ENCODE data around the gene PSMD13. TPM values are rescaled to one million over a fixed set of nuclear protein-coding genes. Genes with fewer than 3 reads are reported as not detected.
A peak's percentile ranks its signal among the peaks of the same experiment; 100 is the strongest.

The PSMD13 gene
- total RNA-seq, 1 donor from 2014 or later = 137 TPM

DNA sequence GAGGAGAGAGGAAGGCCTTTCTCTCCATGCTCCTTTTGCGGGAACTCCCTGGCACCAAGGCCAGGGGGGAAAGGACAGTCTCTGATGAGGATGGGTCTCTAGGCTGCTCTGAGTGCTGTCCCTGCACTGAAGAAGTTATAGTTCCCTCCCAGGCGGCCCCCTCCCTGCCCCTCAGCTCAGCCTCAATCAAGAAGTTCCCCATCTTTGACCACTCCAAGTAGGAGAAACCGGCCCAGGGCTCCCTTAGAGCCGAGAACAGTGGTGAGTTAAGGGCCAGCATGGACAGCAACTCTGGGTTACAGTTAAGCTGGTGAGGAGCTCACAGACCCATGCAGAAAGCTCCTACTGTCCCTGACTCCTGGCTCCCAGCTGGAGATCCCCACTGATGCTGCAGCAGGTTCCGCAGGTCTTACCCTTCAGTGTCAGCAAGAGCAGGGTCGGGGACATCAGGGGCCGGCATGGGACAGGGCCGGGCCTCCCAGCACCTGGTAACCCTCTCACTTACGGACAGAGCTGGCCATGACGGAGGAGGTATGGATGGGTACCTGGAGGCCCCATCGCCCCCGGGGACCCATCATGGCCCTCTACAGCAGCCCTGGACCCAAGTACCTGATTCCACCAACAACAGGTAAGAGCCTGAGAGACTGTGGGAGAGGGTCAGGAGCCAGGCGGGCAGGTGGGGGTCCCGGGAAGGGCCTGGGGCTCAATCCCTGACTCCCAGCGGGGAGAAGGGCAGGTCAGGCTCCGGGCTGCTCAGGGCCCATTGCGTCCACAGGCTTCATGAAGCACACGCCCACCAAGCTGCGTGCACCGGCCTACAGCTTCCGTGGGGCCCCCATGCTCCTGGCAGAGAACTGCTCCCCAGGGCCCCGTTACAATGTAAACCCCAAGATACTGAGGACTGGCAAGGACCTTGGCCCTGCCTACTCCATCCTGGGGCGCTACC, 39.7 kb upstream of the PSMD13 start:
- no peak for FAIRE-seq
- Histone ChIP-seq H3K9me3 (ENCODE audit: insufficient read depth, low read depth, low read length) (no peaks in the 10 kb centered on the region), H2AFZ (ENCODE audit: low read depth, low read length) (no peak overlapping the region), H3K4me3 (ENCODE audit: insufficient read depth, low read depth, low read length) (no peak overlapping the region), H3K4me2 (ENCODE audit: low read length) (no peak overlapping the region), H3K4me1 (ENCODE audit: insufficient read depth, low read length) (no peaks in the 10 kb centered on the region), H3K27me3 (ENCODE audit: insufficient read depth, low read length) (no peaks in the 10 kb centered on the region), H3K9ac (ENCODE audit: low read length) (no peak overlapping the region), H3K36me3 (ENCODE audit: insufficient read depth, low read length) (no peaks in the 10 kb centered on the region), H3K27ac (ENCODE audit: low read depth, low read length) (no peak overlapping the region), H4K20me1 (ENCODE audit: insufficient read depth, low read length) (peaks cover 25% of the 10 kb centered on the region), H3K79me2 (ENCODE audit: insufficient read depth, low read length) (no peaks in the 10 kb centered on the region)
- Mint-ChIP-seq H3K4me1 (ENCODE audit: low read depth, unreplicated experiment) (no peaks in the 10 kb centered on the region), H3K4me3 (ENCODE audit: unreplicated experiment) (no peak overlapping the region), H3K27me3 (ENCODE audit: low read depth, unreplicated experiment) (peaks cover 3% of the 10 kb centered on the region), H3K27ac (ENCODE audit: unreplicated experiment) (no peak overlapping the region), H3K36me3 (ENCODE audit: low read depth, unreplicated experiment) (no peaks in the 10 kb centered on the region), H3K9me3 (ENCODE audit: unreplicated experiment) (no peaks in the 10 kb centered on the region)
- no peak for TF ChIP-seq EZH2 (IDR thresholded peaks at IDR 0.05; ENCODE audit: insufficient read depth, low read length)
- TF ChIP-seq, protein P1, sequence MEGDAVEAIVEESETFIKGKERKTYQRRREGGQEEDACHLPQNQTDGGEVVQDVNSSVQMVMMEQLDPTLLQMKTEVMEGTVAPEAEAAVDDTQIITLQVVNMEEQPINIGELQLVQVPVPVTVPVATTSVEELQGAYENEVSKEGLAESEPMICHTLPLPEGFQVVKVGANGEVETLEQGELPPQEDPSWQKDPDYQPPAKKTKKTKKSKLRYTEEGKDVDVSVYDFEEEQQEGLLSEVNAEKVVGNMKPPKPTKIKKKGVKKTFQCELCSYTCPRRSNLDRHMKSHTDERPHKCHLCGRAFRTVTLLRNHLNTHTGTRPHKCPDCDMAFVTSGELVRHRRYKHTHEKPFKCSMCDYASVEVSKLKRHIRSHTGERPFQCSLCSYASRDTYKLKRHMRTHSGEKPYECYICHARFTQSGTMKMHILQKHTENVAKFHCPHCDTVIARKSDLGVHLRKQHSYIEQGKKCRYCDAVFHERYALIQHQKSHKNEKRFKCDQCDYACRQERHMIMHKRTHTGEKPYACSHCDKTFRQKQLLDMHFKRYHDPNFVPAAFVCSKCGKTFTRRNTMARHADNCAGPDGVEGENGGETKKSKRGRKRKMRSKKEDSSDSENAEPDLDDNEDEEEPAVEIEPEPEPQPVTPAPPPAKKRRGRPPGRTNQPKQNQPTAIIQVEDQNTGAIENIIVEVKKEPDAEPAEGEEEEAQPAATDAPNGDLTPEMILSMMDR (IDR thresholded peaks at IDR 0.05; ENCODE audit: insufficient read depth, low read depth, low read length) = no peak
- DNase-seq (ENCODE audit: low read depth) = no peak

DNA sequence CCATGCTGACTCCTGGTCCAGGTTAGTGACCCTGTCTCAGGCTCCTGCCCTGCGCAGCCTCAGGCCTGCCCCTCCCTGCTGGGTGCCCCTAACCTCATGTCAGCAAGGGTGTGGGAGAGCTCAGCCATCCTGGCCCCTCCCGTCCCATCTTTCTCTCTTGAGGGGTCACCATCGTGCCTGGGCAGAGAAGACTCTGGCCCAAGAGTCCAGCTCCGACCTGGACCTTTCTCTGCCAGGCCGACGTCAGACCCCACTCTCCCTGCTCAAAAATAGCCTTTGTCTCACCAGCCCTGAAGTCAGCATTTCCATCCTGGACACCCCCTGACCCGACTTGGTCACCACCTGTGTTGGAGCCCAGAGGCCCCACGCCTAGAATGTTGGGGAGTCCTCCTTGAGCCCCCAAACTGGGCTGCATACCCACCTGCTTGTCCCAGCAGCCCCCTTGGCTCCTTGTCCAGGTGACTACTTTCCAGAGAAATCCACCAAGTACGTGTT, 39.0 kb upstream of the PSMD13 start:
- no peaks in the 10 kb centered on the region for H3K27me3 ChIP-seq (ENCODE audit: insufficient read depth, low read length)
- FAIRE-seq = no peak
- DNase-seq (ENCODE audit: low read depth) = no peak
- TF ChIP-seq, protein P1 (IDR thresholded peaks at IDR 0.05; ENCODE audit: insufficient read depth, low read depth, low read length) = no peak
- no peak for TF ChIP-seq EZH2 (IDR thresholded peaks at IDR 0.05; ENCODE audit: insufficient read depth, low read length)
- no peak overlapping the region for H3K4me3 ChIP-seq (ENCODE audit: insufficient read depth, low read depth, low read length)
- no peak overlapping the region for H2AFZ ChIP-seq (ENCODE audit: low read depth, low read length)
- no peaks in the 10 kb centered on the region for H3K9me3 ChIP-seq (ENCODE audit: insufficient read depth, low read depth, low read length)
- no peaks in the 10 kb centered on the region for H3K9me3 Mint-ChIP-seq (ENCODE audit: unreplicated experiment)
- H3K36me3 Mint-ChIP-seq (ENCODE audit: low read depth, unreplicated experiment) = peaks cover 5% of the 10 kb centered on the region
- no peaks in the 10 kb centered on the region for H3K36me3 ChIP-seq (ENCODE audit: insufficient read depth, low read length)
- H3K4me3 Mint-ChIP-seq (ENCODE audit: unreplicated experiment) = peak overlapping the region; percentile 60
- peaks cover 3% of the 10 kb centered on the region for H3K27me3 Mint-ChIP-seq (ENCODE audit: low read depth, unreplicated experiment)
- peaks cover 4% of the 10 kb centered on the region for H3K79me2 ChIP-seq (ENCODE audit: insufficient read depth, low read length)
- H3K4me2 ChIP-seq (ENCODE audit: low read length) = no peak overlapping the region
- H3K27ac Mint-ChIP-seq (ENCODE audit: unreplicated experiment) = no peak overlapping the region
- H3K9ac ChIP-seq (ENCODE audit: low read length) = no peak overlapping the region
- no peak overlapping the region for H3K27ac ChIP-seq (ENCODE audit: low read depth, low read length)
- H3K4me1 Mint-ChIP-seq (ENCODE audit: low read depth, unreplicated experiment) = peaks cover 7% of the 10 kb centered on the region
- H3K4me1 ChIP-seq (ENCODE audit: insufficient read depth, low read length) = no peaks in the 10 kb centered on the region
- peaks cover 33% of the 10 kb centered on the region for H4K20me1 ChIP-seq (ENCODE audit: insufficient read depth, low read length)
